ENCODE results near the gene GIGYF2.
"Not testable (repeated sequence)": the region's sequence is repeated elsewhere in the genome, so short reads cannot be mapped to it uniquely, and the experiment has no call there.

The GIGYF2 gene

DNA sequence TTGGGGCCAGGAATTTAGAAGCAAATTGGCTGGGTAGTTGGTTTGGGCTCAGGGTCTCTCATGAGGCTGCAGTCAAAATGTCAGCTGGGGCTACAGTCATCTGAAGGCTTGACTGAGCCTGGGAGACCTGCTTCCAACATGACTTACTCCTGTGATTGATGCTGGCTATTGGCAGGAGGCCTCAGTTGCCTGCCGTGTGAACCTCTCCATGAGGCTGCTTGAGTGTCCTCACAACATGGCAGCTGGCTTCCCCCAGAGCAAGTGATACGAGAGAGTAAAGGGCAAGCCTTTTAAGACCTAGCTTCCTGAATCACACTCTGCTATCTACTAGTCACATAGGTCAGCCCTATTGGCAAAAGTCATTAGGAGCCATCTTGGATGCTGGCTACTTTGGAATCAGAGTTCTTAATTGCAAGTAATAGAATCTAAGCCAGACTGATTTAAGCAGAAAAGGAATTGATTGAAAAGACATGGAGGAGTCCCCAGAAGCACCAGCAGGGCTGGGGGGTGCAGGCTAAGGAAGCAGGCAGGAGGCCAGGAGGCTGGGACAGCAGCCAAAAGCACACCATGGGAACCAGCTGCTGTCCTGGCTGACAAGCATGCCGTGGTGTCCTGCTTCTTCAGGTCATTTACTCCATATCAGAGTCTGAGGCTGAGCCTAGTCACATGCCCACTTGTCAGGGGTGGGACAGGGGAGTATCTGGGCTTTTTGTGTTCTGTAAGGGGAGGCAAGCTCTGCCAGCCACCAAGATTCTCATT, 7.8 kb upstream of the GIGYF2 start:
- no peak for FAIRE-seq
- TF ChIP-seq, protein P1, sequence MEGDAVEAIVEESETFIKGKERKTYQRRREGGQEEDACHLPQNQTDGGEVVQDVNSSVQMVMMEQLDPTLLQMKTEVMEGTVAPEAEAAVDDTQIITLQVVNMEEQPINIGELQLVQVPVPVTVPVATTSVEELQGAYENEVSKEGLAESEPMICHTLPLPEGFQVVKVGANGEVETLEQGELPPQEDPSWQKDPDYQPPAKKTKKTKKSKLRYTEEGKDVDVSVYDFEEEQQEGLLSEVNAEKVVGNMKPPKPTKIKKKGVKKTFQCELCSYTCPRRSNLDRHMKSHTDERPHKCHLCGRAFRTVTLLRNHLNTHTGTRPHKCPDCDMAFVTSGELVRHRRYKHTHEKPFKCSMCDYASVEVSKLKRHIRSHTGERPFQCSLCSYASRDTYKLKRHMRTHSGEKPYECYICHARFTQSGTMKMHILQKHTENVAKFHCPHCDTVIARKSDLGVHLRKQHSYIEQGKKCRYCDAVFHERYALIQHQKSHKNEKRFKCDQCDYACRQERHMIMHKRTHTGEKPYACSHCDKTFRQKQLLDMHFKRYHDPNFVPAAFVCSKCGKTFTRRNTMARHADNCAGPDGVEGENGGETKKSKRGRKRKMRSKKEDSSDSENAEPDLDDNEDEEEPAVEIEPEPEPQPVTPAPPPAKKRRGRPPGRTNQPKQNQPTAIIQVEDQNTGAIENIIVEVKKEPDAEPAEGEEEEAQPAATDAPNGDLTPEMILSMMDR (IDR thresholded peaks at IDR 0.05; ENCODE audit: insufficient read depth, missing control alignments), result no peak
- DNase-seq (ENCODE audit: insufficient read length, low spot score), result no peak

DNA sequence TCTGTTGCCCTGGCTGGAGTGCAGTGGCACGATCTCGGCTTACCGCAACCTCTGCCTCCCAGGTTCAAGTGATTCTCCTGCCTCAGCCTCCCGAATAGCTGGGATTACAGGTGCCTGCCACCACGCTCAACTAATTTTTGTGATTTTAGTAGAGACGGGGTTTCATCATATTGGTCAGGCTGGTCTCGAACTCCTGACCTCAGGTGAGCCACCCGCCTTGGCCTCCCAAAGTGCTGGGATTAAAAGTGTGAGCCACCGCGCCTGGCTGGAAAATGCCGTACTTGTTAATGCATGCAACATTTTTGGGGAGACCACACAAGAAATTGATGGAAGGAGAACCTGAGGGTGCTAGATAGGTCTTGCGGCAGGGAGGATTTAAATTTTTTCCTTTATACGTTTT, 6.0 kb upstream of the GIGYF2 start:
- DNase-seq (ENCODE audit: insufficient read length, low spot score); FAIRE-seq: not testable (repeated sequence)

DNA sequence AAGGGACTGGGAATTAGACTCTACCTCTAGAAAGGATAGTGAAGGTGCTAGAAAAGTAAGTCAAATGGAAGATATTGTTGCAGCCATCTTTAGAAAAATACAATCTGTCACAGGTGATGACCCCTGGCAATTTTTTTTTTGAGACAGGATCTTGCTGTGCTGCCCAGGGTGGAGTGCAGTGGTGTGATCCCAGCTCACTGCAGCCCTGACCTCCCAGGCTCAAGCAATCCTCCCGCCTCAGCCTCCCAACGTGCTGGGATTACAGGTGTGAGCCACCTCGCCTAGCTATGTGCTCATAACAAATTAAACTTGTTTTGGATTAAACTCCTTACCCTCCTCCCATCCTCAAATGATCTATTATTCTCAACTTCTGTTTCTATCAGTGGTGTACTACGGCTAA, 3.8 kb upstream of the GIGYF2 start:
- FAIRE-seq (no peak), DNase-seq (ENCODE audit: insufficient read length, low spot score) (no peak)
- TF ChIP-seq, protein P1 (IDR thresholded peaks at IDR 0.05; ENCODE audit: insufficient read depth, missing control alignments), result no peak

DNA sequence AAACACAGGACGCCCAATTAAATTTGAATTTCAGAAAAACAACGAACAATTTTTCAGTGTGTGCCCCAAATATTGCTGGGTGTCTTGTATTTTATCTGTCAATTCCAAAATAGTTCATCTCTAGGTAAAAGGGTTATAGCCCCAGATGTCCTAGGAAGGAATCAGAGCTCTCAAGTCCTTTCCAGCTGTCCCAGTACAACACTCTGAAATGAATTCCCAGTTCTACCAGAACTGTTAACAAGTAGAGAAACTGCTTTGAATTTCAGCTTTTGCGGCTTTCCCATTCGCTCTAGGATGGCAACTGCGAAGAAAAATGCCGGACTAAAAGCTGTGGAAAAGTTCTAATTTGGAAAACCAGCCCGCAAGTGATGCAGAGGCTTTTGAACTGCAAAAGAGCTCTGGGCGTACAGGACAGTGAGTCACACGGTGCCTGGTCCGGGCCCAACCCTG, 497 bp upstream of the GIGYF2 start:
- TF ChIP-seq, protein P1 (IDR thresholded peaks at IDR 0.05; ENCODE audit: insufficient read depth, missing control alignments), result no peak
- no peak for FAIRE-seq
- DNase-seq (ENCODE audit: insufficient read length, low spot score), result no peak

DNA sequence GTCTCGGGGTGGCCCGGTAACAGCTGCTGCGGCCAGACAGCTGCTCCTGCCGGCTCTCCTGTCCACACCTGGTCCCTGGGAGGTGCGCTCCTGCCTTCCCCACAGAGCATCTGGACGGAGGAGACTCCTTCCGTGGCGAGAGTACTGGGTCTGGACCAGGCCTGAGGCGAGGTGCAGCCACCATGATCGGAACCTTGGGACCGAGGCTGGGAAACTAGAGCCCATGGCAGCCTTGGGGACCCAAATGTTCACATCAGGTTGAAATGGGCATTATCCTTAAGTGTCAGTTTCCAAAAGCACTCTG, 628 bp downstream of the GIGYF2 start:
- DNase-seq (ENCODE audit: insufficient read length, low spot score) (no peak), FAIRE-seq (no peak)
- TF ChIP-seq, protein P1 (IDR thresholded peaks at IDR 0.05; ENCODE audit: insufficient read depth, missing control alignments), result no peak

DNA sequence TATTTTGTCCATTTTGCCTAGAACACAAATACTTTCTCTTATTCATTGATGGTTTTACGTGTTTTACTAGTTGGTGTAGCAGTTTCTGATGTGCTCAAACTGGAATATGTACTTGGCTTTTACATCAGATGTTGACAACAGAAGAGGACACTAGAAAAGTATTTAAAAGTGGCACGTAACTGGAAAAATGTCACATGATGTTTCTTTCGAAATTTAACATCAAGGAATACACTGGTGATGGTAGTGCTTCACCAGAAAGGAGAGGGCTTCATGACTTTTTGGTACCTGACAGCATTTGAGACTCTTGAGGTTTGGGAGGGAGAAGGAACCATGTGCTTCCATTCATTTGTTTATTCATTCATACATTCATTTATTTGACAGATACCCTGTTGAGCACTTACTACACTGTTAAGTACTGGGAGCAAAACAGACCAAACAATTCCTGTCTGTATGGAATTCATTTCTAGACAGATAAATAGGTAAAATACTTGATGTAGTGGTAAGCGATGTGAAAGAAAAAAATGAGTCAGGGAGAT, 1.5 kb downstream of the GIGYF2 start:
- DNase-seq (ENCODE audit: insufficient read length, low spot score), result no peak
- FAIRE-seq, result no peak
- TF ChIP-seq, protein P1 (IDR thresholded peaks at IDR 0.05; ENCODE audit: insufficient read depth, missing control alignments), result no peak

DNA sequence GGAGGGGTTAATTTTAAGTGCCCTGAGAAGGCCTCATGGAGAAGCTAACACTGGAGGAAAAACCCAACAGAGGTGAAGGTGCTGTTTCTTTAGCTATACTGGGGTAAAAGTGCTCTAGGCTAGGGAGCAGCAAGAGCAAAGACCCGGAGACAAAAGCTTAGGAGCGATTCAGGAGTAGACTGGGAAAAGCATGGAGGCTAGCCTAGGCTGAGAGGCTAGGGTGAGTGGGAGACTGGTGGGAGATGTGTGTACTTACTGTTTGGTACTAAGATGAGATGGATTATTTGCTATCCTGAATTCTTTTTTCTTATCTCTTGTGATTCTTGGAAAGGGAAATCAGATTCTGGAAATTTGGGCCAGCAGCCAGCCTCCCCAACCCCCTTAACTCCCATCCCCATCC, 2.0 kb downstream of the GIGYF2 start:
- FAIRE-seq, result no peak
- DNase-seq (ENCODE audit: insufficient read length, low spot score), result no peak
- TF ChIP-seq, protein P1 (IDR thresholded peaks at IDR 0.05; ENCODE audit: insufficient read depth, missing control alignments), result no peak

All from D721Med (cell line).